Smooth muscle cell (in vitro differentiated cells): ENCODE data around the gene CFAP92. TPM values are rescaled to one million over a fixed set of nuclear protein-coding genes. Genes with fewer than 3 reads are reported as not detected.

Experiments
- DNase-seq: peaks from one replicate; lab custom pipeline; 2025; ENCODE audit not compliant: unreplicated experiment; lab: John Stamatoyannopoulos, UW
- H2AFZ ChIP-seq: fragments of 200-600 bp; sonication (generic); 2 replicates; pipeline ENCODE4 v1.6.0; 2016; ENCODE audit warnings: antibody characterized with exemption, low read depth, mild to moderate bottlenecking
- H3F3A ChIP-seq: fragments of 200-600 bp; sonication (generic); 2 replicates; pipeline ENCODE4 v1.6.0; 2017; ENCODE audit warnings: antibody characterized with exemption, low read depth
- H3K27ac ChIP-seq: fragments of 200-600 bp; sonication (generic); 2 replicates; pipeline ENCODE4 v1.5.1; 2016; ENCODE audit warnings: low read depth, mild to moderate bottlenecking
- H3K27me3 ChIP-seq: fragments of 200-600 bp; sonication (generic); 2 replicates; pipeline ENCODE4 v1.6.1; 2016; ENCODE audit warnings: low read depth, mild to moderate bottlenecking
- H3K36me3 ChIP-seq: fragments of 200-600 bp; sonication (generic); 2 replicates; pipeline ENCODE4 v1.5.1; 2016; ENCODE audit warnings: low read depth
- H3K4me1 ChIP-seq: fragments of 200-600 bp; sonication (generic); 2 replicates; pipeline ENCODE4 v1.5.1; 2016; ENCODE audit warnings: low read depth
- H3K4me2 ChIP-seq: fragments of 200-600 bp; sonication (generic); 2 replicates; pipeline ENCODE4 v1.6.0; 2016; ENCODE audit warnings: mild to moderate bottlenecking
- H3K4me3 ChIP-seq: fragments of 200-600 bp; sonication (generic); 2 replicates; pipeline ENCODE4 v1.5.1; 2016; ENCODE audit warnings: mild to moderate bottlenecking
- H3K79me2 ChIP-seq: fragments of 200-600 bp; sonication (generic); 2 replicates; pipeline ENCODE4 v1.6.0; 2016; ENCODE audit warnings: low read depth, mild to moderate bottlenecking
- H3K9ac ChIP-seq: fragments of 200-600 bp; sonication (generic); 2 replicates; pipeline ENCODE4 v1.6.0; 2016; ENCODE audit warnings: low read depth
- H3K9me3 ChIP-seq: fragments of 200-600 bp; sonication (generic); replicated peaks from 2 replicates; pipeline ENCODE4 v1.5.1; 2016; ENCODE audit warnings: low read depth
- H4K20me1 ChIP-seq: fragments of 200-600 bp; sonication (generic); 2 replicates; pipeline ENCODE4 v1.6.0; 2016; ENCODE audit warnings: low read depth
- CTCF ChIP-seq: fragments of 200-600 bp; sonication (generic); IDR thresholded peaks from 2 replicates; pipeline ENCODE4 v1.5.1; 2017; ENCODE audit warnings: borderline replicate concordance, mild to moderate bottlenecking, antibody characterized with exemption; ENCODE audit not compliant: insufficient read depth, poor library complexity, severe bottlenecking
- WGBS: methylation state at CpG from one replicate; pipeline ENCODE4 v1.1.7; 2016; ENCODE audit warnings: low lambda C conversion rate; 5-methylcytosine and 5-hydroxymethylcytosine counted together
- polyA plus RNA-seq: library from polyadenylated mRNA; unstranded; fragments of >200 nt; fragmentation: Nextera tagmentation; extraction: Ambion mirVana; gene quantifications from 2 replicates; pipeline ENCODE4 v1.2.1, GENCODE V29; 2016
- total RNA-seq: library from RNA; depleted of rRNA; stranded (reverse); fragments of >200 nt; gene quantifications from 2 replicates; pipeline ENCODE4 v1.2.3, GENCODE V29; 2014

CFAP92 gene
- total and polyA plus RNA-seq, 2 experiments from 2014 or later: 0.67 to 0.85 TPM

GRCh38 chr3:129005526-129006303 is 11.8 kb upstream of the CFAP92 start:
- Histone ChIP-seq H3K27me3 (peaks cover 65% of the 10 kb centered on the region), H2AFZ (no peak overlapping the region), H3K4me3 (no peak overlapping the region), H3K9me3 (no peaks in the 10 kb centered on the region), H3K36me3 (no peaks in the 10 kb centered on the region), H3K27ac (no peak overlapping the region), H3K9ac (no peak overlapping the region), H4K20me1 (no peaks in the 10 kb centered on the region), H3K79me2 (no peaks in the 10 kb centered on the region), H3K4me1 (peaks cover 4% of the 10 kb centered on the region), H3F3A (no peaks in the 10 kb centered on the region), H3K4me2 (no peak overlapping the region)
- 89% methylated on average over 4 of the region's 4 CpGs for WGBS
- no peak for TF ChIP-seq CTCF
- DNase-seq: no peak

- no peak overlapping the region for H2AFZ ChIP-seq
- no peak overlapping the region for H3K4me3 ChIP-seq
- H3F3A ChIP-seq: no peaks in the 10 kb centered on the region
- 87% methylated on average over 6 of the region's 6 CpGs for WGBS
- H3K36me3 ChIP-seq: no peaks in the 10 kb centered on the region
- no peaks in the 10 kb centered on the region for H3K9me3 ChIP-seq
- peaks cover 74% of the 10 kb centered on the region for H3K27me3 ChIP-seq
- no peak for TF ChIP-seq CTCF
- no peak overlapping the region for H3K4me2 ChIP-seq
- DNase-seq: no peak
- no peak overlapping the region for H3K9ac ChIP-seq
- H3K79me2 ChIP-seq: no peaks in the 10 kb centered on the region
- no peak overlapping the region for H3K27ac ChIP-seq
- no peaks in the 10 kb centered on the region for H4K20me1 ChIP-seq
- H3K4me1 ChIP-seq: peaks cover 7% of the 10 kb centered on the region
Observed at GRCh38 chr3:129004639-129005295, 10.9 kb upstream of the CFAP92 start.

GRCh38 chr3:129003578-129004112 is 9.8 kb upstream of the CFAP92 start:
- no peaks in the 10 kb centered on the region for H4K20me1 ChIP-seq
- H3K27me3 ChIP-seq: peaks cover 85% of the 10 kb centered on the region
- no peak overlapping the region for H3K4me2 ChIP-seq
- H3K79me2 ChIP-seq: no peaks in the 10 kb centered on the region
- no peak overlapping the region for H3K27ac ChIP-seq
- no peak for DNase-seq
- TF ChIP-seq CTCF: no peak
- 24% methylated on average over 38 of the region's 55 CpGs for WGBS
- H3K4me1 ChIP-seq: peaks cover 10% of the 10 kb centered on the region
- H3F3A ChIP-seq: no peaks in the 10 kb centered on the region
- no peaks in the 10 kb centered on the region for H3K9me3 ChIP-seq
- no peak overlapping the region for H3K4me3 ChIP-seq
- no peaks in the 10 kb centered on the region for H3K36me3 ChIP-seq
- no peak overlapping the region for H3K9ac ChIP-seq
- H2AFZ ChIP-seq: no peak overlapping the region
